CD4-positive, alpha-beta T cell treated with Interleukin-2 at 100 ng/mL for 4 hours (primary cell): ENCODE results near the gene CLCN1.

ENCODE experiments used
- DNase-seq: peaks from one replicate; pipeline ENCODE4 v3.0.0-alpha.2; 2020; ENCODE audit warnings: low spot score

The CLCN1 gene

GRCh38 chr7:143368387-143368786 lies 52.5 kb downstream of the CLCN1 start:
- no peak for DNase-seq

- DNase-seq, result no peak
These were observed 54.1 kb downstream of the CLCN1 start for GRCh38 chr7:143369678-143370651.

- DNase-seq, result peak; percentile 63
These were observed 56.2 kb downstream of the CLCN1 start for GRCh38 chr7:143372070-143372469.

- no peak for DNase-seq
These were observed 57.4 kb downstream of the CLCN1 start for GRCh38 chr7:143373255-143373794.

- DNase-seq, result no peak
These were observed 58.6 kb downstream of the CLCN1 start for GRCh38 chr7:143374561-143374960.

- DNase-seq, result peak; percentile 72
These were observed 59.6 kb downstream of the CLCN1 start for GRCh38 chr7:143375298-143376034.

GRCh38 chr7:143376396-143376795 lies 60.5 kb downstream of the CLCN1 start:
- no peak for DNase-seq

- DNase-seq, result no peak
These were observed 63.8 kb downstream of the CLCN1 start for GRCh38 chr7:143379611-143380259.

- DNase-seq, result peak; percentile 91
These were observed 64.3 kb downstream of the CLCN1 start for GRCh38 chr7:143380260-143380645.

- DNase-seq, result peak; percentile 90
These were observed 64.9 kb downstream of the CLCN1 start, which contains the start of gene ZYX for GRCh38 chr7:143380646-143381426. Gene ZYX (plus strand): TSS chr7:143381345. CDS start chr7:143381572, 227 bp downstream.

- DNase-seq, result no peak
These were observed 65.7 kb downstream of the CLCN1 start for GRCh38 chr7:143381427-143382125.

- no peak for DNase-seq
These were observed 66.3 kb downstream of the CLCN1 start for GRCh38 chr7:143382126-143382790.

- DNase-seq, result no peak
These were observed 67.1 kb downstream of the CLCN1 start for GRCh38 chr7:143382791-143383641.

GRCh38 chr7:143383642-143383957 lies 67.7 kb downstream of the CLCN1 start:
- DNase-seq, result no peak

- no peak for DNase-seq
These were observed 68.2 kb downstream of the CLCN1 start for GRCh38 chr7:143384148-143384547.

- no peak for DNase-seq
These were observed 69.0 kb downstream of the CLCN1 start for GRCh38 chr7:143384661-143385631.

GRCh38 chr7:143385891-143386781 lies 70.2 kb downstream of the CLCN1 start:
- DNase-seq, result peak; percentile 58
